HG02798 (cell line): ENCODE data around the gene WSCD2.

ENCODE experiments used
- ATAC-seq: cut with Tn5 transposase; IDR thresholded peaks from one replicate; pipeline ENCODE4 v1.9.1; 2021; ENCODE audit warnings: mild to moderate bottlenecking; ENCODE audit not compliant: unreplicated experiment, poor library complexity

Gene WSCD2

DNA sequence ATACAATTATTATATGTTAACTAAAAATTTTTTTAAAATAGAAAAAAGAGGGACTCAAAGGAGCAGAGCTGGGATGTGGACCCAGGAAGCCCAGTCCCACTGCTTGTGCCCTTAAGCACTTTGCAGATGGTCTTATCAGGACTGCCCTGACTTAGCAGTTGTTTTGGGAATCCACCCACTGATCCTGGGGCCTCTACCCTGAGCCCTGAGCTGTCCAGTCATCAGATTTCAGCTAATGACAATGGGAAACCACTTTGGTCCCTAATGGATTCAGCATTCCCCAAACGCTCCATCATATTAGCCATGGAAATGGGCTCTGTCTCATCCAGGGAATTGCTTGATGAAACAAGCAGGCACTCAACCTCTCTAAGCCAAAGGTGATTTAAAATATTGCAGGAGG is 22.5 kb upstream of the WSCD2 start:
- ATAC-seq, result no peak

DNA sequence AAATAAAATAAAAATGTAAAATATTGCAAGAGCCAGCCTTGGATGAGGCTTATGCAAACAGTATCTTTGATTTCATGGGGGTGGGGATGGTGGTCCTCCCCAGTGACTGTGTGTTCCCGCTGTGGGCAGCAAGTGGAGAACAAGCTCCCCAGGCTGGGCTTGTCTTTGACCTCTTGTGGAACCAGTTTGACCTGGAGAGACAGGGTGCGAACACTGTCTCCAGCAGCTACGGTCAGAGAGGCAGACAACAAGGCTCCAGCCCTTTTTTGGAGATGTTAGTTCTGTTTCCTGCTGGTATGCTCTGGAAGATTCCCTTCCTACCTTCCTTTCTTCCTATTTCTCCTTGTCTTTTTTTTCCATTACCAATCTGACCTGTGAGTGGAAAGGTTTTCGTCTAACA is 21.8 kb upstream of the WSCD2 start:
- ATAC-seq, result no peak

DNA sequence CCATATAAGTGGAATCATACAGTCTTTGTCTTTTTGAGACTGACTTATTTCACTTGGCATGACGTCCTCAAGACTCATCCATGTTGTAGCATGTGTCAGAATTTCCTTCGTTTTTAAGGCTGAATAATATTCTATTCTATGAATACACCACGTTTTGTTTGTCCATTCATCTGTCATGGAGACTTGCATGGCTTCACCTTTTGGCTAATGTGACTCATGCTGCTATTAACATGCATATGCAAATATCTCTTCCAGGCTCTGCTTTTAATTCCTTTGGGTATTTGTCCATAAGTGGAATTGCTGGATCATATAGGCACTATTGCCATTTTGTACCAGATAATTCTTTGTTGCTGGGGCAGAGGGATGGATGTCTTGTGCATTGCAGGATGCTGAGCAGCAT is 19.6 kb upstream of the WSCD2 start:
- ATAC-seq, result no peak

DNA sequence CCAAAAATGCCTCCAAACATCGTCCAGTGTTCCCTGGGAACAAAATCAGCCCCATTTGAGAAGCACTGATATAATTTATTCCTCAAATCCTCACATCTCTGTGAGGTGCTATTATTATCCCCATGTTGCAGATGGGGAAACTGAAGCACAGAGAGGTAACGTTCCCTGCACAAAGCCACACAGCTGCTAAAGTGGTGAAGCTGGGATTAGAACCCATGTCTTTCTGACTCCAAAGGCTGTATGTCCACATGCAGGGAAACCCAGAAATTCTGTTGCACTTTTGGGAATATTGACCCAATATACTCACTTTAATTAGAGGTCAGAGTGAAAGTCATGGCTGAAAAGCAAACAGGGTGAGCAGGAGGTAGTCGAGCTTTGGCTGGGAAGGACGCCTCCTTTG is 19.1 kb upstream of the WSCD2 start:
- no peak for ATAC-seq

DNA sequence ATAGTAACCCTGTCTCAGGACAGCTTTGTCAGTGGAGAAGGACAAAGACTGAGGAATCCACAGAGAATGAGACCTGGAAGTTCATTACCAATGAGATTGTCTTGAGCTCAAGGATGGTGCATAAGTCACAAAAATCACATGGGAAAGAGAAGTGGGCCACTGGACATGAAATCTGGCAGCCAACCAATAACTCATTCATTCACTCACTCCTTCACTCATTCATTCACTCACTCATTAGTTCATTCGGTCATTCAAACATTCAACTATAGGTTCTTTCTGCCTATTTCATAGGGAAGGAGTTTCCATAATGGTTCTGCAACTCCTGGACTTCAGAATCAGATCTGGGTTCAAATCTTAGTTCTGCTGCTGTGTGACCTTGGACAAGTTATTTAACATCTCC is 18.2 kb upstream of the WSCD2 start:
- ATAC-seq, result no peak

DNA sequence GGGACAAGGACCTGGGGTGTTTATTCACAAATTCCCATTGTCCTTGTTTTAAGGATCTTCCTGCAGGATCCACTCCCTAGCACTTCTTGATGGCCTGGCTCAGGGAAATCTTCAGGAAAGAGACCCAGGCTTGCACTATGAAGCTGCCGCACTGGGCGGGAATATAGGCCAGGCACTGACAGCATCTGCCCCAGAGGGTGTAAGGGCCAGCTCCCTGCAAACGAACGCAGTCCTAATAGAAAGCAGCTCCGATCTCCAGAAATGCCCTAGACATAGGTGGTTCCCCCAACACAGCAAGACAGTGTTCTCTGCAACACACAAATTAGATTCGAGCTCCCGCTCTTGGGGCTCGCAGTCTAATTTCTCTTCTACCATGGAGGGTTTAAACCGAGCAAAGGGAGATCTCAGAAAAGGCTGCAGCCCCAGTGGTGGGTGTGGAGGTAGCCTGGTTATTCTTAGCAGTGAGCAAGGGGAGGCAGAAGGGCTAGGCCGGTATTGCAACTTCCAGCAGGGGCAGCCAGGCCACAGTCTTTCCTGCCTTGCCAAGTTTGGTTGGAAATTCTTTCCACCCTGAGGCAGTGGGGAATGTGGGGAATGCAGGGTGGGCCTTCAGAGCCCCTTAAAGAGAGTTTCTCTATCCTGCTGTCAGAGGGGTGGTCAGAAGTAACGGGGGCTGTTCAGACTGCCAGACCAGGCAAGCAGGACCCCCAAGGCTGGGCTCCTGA is 16.1 kb upstream of the WSCD2 start:
- ATAC-seq, result no peak

DNA sequence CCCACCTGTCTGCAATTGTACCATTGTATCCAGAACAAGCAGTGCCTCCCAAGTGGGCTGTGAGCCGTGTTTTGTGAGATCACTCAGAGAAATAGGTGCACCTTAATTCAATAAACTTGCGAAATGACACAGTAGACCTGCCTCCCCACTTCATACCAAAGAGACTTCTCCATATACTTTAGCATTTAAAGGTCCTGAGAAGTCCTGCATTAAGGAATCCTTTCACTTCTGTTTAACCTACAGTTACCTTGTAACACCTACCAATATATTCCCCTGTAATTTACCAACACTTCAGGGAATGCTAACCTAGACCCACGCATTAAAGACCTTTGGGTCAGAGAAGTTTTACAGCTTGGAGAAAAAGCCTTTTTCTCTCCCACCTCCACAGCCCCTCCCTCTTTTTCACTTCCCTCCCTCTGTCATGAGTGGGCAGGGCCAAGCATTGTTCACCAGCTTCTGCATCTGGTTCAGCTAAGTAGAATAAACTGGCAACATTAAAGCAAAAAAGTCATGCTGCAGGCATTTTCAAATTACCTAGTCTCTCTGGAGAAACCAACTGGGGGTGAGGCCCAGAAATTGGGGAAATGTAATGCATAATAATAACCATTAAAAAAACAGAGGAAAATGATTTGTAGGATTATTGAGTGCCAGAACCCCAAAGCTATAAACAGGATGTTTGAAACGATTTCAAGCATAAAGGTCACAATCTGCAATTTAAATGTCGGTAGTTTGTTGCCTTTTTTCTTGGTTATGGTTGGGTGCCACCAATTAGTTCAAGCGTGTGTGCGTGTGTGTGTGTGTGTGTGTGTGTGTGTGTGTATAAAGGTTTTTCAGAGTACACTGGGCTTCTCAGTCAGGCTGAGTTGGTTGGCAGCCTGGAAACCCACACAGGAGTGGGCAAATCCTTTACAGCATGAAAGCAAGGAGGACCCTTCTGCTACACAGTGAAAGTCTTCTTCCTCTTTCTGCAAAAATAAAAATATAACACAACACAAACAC is 13.7 kb upstream of the WSCD2 start:
- ATAC-seq, result no peak

DNA sequence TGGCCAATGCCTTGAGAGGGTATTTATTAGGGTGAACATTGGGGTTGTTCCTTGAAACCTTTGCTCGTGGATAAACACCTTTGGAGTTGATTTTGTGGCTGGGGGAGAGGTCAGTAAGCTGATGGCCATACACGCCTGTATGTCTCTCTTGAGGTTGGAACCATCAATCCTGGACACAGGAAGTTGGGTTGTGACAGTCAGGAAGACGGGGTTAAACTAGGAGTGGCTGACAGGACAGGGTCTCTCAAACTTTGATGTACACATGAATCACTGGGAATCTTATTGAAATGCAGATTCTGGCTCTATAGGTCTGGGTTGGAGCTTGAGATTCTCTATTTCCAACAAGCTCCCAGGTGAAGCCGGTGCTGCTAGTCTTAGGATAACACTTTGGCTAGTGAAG is 12.8 kb upstream of the WSCD2 start:
- ATAC-seq, result no peak

DNA sequence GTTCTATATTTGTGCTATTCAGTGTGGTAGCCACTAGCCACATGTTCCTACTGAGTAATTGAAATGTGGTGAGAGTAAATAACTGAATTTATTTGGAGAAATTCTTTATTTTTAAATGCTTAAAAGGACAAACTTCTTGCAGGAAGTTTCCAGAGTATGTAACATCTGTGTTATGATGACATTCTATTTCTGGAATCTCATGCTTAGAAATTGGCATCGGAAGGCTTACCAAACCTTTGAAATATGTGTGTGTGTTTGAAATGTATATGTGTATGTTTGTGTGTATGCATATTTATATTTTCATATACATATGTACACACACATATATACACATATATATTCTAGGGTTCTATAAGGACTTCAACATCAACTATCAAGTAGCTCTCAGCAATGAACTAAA is 12.4 kb upstream of the WSCD2 start:
- ATAC-seq, result no peak

DNA sequence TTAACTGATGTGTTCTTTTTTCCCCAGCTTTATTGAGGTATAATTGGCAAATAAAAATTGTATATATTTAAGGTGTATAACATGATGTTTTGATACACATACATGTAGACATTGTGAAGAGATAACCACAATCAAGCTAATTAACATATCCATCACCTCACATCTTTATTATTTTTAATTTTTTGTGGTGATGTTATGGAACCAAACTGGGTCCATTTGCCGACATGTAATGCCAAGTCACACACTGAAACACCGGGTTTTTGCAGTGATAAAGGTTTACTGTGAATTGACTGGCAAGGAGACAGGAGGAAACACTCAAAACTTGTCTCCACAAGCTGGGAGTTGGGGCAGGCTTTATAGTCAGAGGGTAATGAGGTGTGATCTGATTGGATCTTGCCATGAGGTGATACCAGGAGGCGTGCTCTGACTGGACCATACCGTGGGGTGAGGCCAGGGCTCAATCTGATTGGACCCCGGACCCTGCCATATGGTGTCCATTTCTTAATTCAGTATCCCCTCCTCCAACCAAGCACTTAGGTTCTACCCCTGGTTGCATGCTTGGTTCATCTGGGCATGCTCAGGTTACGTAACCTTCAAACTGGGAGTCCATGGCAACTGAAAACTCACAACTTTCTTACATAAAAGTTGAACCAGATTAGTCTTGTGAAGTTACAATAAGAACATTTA is 11.8 kb upstream of the WSCD2 start:
- no peak for ATAC-seq

DNA sequence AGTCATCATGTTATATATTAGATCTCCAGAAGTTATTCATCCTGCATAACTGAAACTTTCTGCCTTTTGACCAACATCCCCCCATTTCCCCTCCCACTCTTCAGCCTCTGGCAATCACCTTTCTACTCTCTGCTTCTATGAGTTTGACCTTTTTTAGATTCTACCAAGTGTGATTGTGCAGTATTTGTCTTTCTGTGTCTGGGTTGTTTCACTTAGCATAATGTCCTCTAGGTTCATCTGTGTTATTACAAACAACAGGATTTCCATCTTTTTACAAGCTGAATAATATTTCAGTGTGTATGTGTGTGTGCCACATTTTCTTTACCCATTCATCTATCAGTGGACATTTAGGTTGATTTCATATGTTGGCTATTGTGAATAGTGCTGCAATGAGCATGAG is 11.2 kb upstream of the WSCD2 start:
- no peak for ATAC-seq

DNA sequence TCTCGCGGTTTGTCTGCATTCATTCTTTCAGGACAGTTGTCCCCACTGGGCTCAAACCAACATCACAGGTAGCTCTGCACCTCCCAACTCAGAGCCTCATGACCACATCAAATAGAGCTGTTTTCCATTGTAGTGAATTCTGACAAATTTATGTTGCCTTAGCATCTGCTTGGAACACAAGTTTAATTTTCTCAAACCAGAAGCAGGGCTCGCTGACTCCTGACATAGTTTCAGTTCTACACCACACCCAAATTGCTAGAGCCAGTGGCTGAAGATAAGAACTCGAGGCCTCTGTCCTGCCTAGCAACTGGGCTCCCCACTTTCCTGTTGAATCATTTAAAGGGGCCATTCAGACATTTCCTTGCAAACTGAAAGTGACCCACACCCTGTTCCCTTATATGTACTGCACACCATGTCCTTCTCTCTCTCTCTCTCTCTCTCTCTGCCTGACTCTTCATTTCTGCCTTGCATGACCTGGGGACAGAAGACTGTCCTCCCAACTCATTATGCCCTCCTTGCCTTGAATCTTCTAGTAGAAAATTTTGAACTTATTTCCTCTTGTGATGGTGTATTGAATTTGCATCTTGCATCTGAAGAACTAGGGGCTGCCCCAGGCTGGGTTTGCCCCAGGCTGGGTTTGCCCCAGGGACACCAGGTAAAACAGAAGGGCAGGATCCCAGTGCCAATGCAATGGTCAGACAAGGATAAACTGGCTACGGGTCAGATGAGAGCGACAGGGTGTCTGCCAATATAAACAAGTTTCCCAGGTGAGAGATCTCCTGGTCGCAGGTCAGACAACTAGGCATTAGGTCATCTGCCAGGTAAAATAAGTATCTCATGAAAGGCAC is 9.7 kb upstream of the WSCD2 start:
- ATAC-seq, result no peak

DNA sequence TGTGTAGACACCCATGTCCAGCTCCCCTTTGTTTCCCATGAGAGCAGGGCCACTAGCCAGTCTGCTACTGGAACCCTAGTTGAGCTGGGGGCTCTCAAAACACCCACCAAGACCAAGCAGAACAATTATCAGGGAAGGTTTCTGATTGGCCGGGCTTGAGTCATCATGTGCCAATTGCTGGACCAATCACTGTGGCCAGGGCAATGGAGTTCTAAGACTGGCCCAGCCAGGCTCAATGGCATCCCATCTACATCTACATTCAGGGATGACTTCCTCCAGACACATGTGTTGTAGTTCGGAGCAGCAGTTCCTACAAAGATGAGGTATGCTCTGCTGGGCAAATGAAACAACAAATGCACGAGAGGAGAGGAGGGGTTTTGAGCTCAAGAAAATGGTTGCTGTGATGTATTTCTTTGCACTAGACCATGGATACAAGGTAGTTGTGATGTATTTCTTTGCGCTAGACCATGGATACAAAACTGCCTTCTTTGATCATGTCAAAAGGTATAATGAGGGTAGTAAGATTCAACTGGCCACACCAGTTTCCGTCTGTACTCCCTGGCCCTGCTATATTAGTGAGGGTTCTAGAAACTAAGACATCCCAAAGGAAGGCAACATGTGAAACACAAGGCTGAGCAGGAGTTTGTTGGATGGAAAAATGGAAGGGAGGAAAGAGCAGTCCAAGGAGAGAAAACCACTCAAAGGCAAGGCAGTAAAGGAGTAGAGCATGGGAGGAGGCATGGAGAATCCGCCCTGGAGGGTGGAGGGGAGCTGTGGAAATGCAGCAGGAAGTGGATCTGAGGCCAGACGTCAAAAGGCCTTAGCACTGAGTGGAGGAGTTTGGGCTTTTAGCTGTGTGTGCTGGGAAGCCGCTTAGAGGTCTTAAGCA is 8.9 kb upstream of the WSCD2 start:
- no peak for ATAC-seq

DNA sequence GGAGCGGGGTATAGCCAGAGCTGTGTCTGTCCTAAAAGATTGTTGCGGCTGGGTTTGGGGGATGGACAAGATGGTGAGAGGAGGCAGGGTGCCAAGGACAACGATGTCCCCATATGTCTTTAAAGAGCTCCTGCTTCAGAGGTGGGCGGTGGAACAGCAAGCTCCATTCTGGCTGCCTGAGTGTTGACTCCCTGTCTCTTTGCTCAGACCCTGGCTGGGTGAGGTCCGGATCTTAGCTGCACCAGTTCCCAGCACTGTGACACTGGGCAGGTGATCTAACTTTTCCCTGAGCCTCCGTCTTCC is 8.3 kb upstream of the WSCD2 start:
- no peak for ATAC-seq

DNA sequence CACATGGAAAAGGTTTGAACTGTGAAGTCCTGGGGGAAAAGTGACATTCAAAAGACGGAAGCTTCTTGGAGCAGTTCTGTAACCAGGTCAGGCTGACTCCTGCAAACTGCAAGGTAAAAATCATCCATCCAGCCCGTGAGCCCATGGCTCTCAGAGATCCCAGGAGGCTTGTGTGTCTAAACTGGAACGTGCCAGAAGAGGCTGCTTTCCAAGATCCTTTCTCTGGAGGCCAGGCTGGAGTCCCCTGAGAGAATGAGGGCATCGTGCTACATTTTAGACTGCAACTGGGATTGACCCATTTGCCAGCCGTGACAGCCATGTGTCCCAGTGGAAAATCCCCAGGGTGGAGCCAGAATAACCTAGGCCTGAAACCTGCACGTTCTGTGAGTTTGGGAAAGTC is 7.8 kb upstream of the WSCD2 start:
- no peak for ATAC-seq

DNA sequence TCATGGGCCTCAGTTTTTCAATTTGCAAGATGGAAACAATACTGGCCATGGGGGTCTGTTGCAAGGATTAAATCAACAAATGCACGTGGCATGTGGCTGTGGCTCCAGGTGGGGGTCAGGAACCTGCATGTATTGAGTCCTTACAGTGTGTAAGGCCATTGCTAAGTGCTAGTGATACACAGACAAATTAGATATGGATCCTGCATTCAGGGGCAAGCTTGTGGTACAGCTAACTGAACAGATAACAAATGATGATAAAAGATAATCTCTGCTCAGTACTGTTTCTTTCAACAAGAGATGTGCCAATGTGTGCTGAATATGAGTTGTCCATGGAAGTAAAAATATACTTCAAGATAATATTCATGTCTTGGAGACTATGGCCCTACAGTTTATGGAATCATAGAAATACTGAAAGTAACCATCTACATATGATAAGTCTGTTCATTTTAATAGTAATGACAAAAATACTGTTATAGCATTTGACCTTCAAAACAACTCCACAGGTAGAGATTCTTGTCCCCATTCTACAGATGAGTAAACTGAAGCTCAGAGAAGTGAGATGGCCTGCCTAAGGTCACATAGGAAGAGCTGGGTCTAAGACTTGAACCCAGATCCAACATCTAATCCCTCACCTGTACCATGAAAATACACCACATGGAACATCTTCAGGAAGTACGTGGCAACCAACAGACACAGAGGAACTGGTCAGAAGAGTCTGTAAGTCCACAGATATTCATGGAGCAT is 7.2 kb upstream of the WSCD2 start:
- no peak for ATAC-seq

DNA sequence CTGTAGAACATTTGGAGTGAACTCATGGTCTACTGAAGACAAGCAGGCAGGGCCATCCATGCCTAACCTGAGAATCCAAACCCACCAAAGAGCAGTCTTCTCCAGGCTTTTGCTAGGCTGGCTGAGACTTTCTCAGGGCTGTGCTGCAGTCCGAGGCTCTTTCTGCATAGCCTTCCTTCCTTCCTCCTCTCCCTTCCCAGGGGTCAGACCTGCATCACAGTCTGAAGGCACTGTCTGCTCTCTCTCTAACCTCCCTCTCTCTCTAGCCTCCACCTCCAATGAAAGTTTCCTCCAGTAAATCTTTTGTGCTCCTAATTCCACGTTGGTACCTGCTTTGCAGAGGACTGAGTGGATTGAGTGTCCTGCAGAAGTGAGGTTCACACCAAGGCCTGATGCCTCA is 6.4 kb upstream of the WSCD2 start:
- ATAC-seq, result no peak

DNA sequence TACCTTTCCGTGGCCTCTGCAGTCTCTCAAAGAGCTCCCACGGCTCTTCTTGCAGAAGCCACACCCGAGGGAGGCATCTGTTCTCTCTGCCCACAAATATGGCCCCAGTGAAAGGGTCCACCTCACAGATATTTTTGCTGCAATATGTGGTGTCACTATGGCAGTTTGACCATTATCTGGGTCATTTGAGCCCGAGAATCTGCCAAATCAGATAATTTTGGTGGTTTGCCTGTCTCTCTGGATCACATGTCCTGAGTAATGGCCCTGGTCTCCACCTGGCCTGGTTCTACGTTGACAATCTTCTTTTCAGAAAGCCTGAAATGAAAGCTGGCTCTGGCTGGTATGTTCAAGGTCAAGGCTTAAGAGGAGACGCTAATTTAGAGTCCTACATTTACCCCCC is 5.7 kb upstream of the WSCD2 start:
- no peak for ATAC-seq

DNA sequence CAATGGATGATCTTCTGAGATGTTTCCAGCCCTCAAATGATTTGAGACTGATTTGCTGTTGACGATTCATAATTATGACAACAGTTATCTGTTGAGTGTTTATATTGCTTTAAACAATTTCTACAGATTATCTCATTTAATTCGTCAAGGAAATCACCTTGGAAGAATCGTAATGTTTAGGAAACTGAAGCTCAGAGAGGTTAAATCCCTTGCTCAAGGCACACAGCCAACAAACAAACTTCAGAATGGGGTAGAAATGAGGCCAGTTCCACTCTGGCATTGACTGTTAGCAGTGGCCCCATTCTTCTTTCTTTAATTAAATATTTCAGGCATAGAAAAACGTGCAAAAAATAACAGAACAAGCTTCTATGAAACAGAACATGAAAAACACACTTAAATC is 4.0 kb upstream of the WSCD2 start:
- ATAC-seq, result no peak
